K562 (cell line): ENCODE results near the gene ZFPM1. TPM values are rescaled to one million over a fixed set of nuclear protein-coding genes. Genes with fewer than 3 reads are reported as not detected.

Experiments
- ADNP ChIP-seq: fragments of 200-800 bp; sonication (Bioruptor generic); IDR thresholded peaks from 2 replicates; pipeline ENCODE4 v1.6.1; 2016; ENCODE audit warnings: missing genetic modification characterization, missing compliant biosample characterization
- CTBP1 ChIP-seq: fragments of 450-650 bp; IDR thresholded peaks from 2 replicates; pipeline ENCODE4 v1.6.1; 2016; ENCODE audit warnings: borderline replicate concordance
- EP400 ChIP-seq: fragments of 450-650 bp; IDR thresholded peaks from 2 replicates; pipeline ENCODE4 v1.6.1; 2017; ENCODE audit warnings: antibody characterized with exemption, mild to moderate bottlenecking, moderate library complexity
- NR1H2 ChIP-seq: sonication (generic); formaldehyde crosslinking; IDR thresholded peaks from 2 replicates; pipeline ENCODE4 v1.4.0; 2020; ENCODE audit warnings: mild to moderate bottlenecking, missing genetic modification reagents
- NR2C1 ChIP-seq, 2 experiments: fragments of 450-650 bp; IDR thresholded peaks; 2 replicates each; pipeline ENCODE4 v1.6.1; 2017; ENCODE audit warnings: mild to moderate bottlenecking in 2 of 2, antibody characterized with exemption in 1 of 2, inconsistent platforms in 1 of 2, missing compliant biosample characterization in 1 of 2, missing genetic modification characterization in 1 of 2
- PURB ChIP-seq: sonication (generic); formaldehyde crosslinking; IDR thresholded peaks from 2 replicates; pipeline ENCODE4 v1.9.0; 2021; ENCODE audit warnings: low read depth, mild to moderate bottlenecking, missing genetic modification reagents
- PYGO2 ChIP-seq: fragments of 450-650 bp; IDR thresholded peaks from 2 replicates; pipeline ENCODE4 v1.6.1; 2016; ENCODE audit warnings: mild to moderate bottlenecking, missing genetic modification characterization, moderate library complexity, missing compliant biosample characterization
- RBBP5 ChIP-seq: fragments of 200-600 bp; sonication (generic); IDR thresholded peaks from 2 replicates; pipeline ENCODE4 v1.6.1; 2012; ENCODE audit warnings: borderline replicate concordance, mild to moderate bottlenecking, low read length, control low read depth, inconsistent platforms; ENCODE audit not compliant: insufficient read depth, poor library complexity, severe bottlenecking
- RBM14 ChIP-seq: fragments of 200-400 bp; formaldehyde crosslinking; IDR thresholded peaks from 2 replicates; pipeline ENCODE4 v1.6.1; 2018; ENCODE audit warnings: low read depth, mild to moderate bottlenecking, low read length, moderate library complexity, borderline replicate concordance; ENCODE audit not compliant: insufficient read depth
- SP1 ChIP-seq: sonication (generic); formaldehyde crosslinking; IDR thresholded peaks from 2 replicates; pipeline ENCODE4 v1.8.1; 2022; ENCODE audit warnings: mild to moderate bottlenecking, missing genetic modification reagents
- XRCC4 ChIP-seq: IDR thresholded peaks from one replicate; pipeline ENCODE4 v1.6.1; 2011; ENCODE audit not compliant: insufficient read depth, insufficient read length; ENCODE audit errors: extremely low read depth
- ZFP36 ChIP-seq: fragments of 150-350 bp; IDR thresholded peaks from 2 replicates; pipeline ENCODE4 v1.6.1; 2018; ENCODE audit warnings: low read length, low read depth; ENCODE audit not compliant: partially characterized antibody
- ZNF12 ChIP-seq: sonication (generic); formaldehyde crosslinking; IDR thresholded peaks from 2 replicates; pipeline ENCODE4 v1.4.0; 2020; ENCODE audit warnings: mild to moderate bottlenecking, missing genetic modification reagents
- ZNF143 ChIP-seq: sonication (generic); formaldehyde crosslinking; IDR thresholded peaks from 2 replicates; pipeline ENCODE4 v1.9.0; 2022; ENCODE audit warnings: mild to moderate bottlenecking, missing genetic modification reagents
- ZNF764 ChIP-seq: fragments of 250-450 bp; sonication (Bioruptor Pico); IDR thresholded peaks from 2 replicates; pipeline ENCODE4 v1.4.0; 2020; ENCODE audit warnings: low read depth, mild to moderate bottlenecking, moderate library complexity
- polyA plus RNA-seq, 8 experiments: library from polyadenylated mRNA; depleted of rRNA in 4 of 8; stranded (reverse) in 5 of 8; unstranded in 3 of 8; fragments of >200 nt; fragmentation: Nextera tagmentation in 2 of 8; fragmentation: Illumina TruSeq in 1 of 8; extraction: Ambion mirVana in 2 of 8; extraction: Trizol in 1 of 8; gene quantifications; 2 replicates each; pipeline versions ENCODE4 v1.2.1 to v1.2.3, GENCODE V29; 2011 to 2014; ENCODE audit warnings: inconsistent platforms in 1 of 8, missing spikeins in 1 of 8
- total RNA-seq, 7 experiments: library from RNA; depleted of rRNA in 6 of 7; stranded (reverse); fragments of >200 nt in 6 of 7; fragmentation: Illumina TruSeq in 2 of 7; extraction: Trizol in 2 of 7; gene quantifications; 2 replicates each; pipeline versions ENCODE4 v1.2.1 to v1.2.3, GENCODE V29; 2011 to 2021; ENCODE audit warnings: low replicate concordance in 1 of 7
- TF ChIP-seq, protein P1 (sequence below): sonication (generic); formaldehyde crosslinking; IDR thresholded peaks from 2 replicates; pipeline ENCODE4 v1.8.0; 2022; ENCODE audit warnings: mild to moderate bottlenecking, missing genetic modification reagents, borderline replicate concordance
- TF ChIP-seq, protein P2 (sequence below): fragments of 250-450 bp; sonication (Bioruptor Pico); IDR thresholded peaks from 2 replicates; pipeline ENCODE4 v1.4.0; 2020
- TF ChIP-seq, protein P3 (sequence below): sonication (generic); formaldehyde crosslinking; IDR thresholded peaks from 2 replicates; pipeline ENCODE4 v1.8.1; 2022; ENCODE audit warnings: missing genetic modification reagents

Gene ZFPM1
- total and polyA plus RNA-seq, 9 of the 15 experiments (the other 6 are each of a cell fraction or from before 2014, with no cell fraction given), result 0.03 to 35.9 (median 1.4) TPM

DNA sequence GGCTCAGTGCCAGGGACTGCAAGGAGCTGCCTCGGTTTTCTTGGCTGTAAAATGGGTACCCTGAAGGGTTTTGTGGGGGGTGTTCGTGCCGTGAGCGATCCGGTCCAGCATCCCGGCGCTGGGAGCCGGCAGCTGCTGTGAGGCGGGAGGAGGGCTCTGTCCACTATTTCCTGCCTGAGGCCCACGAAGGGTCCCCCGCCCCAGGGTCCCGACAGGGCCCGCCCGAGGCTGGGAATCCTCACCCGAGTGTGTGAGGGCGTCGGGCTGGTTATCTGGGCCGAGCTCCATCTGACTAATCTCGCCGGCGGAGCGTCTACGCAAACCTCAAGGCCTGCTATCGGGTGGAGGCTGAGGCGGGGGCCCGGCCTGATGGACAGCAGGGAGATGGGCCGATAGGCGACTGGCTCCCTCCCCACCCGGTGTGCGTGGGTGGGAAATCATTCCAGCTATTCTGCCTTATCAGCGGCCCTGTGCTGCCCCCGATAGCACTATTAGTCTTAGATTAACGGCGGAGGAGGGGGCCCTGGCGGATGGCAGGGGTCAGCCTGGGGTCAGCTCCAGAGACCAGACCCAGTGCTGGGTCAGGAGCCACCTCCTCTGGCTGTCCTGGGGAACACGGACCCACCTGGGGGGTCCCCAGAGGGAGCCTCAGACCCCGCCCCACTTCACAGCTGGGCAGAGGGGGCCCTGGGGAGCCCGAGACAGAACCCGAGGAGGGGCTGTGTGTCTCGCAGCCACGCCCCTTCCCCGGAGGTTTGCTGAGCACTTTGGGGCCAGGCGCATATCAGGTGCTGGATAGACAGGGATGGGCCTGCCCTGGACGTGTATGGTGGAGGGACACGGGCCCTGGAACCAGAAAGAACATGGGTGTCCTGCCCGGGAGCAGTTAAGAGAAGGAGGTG is 44.7 kb downstream of the ZFPM1 start (continued):
- TF ChIP-seq, protein P1, sequence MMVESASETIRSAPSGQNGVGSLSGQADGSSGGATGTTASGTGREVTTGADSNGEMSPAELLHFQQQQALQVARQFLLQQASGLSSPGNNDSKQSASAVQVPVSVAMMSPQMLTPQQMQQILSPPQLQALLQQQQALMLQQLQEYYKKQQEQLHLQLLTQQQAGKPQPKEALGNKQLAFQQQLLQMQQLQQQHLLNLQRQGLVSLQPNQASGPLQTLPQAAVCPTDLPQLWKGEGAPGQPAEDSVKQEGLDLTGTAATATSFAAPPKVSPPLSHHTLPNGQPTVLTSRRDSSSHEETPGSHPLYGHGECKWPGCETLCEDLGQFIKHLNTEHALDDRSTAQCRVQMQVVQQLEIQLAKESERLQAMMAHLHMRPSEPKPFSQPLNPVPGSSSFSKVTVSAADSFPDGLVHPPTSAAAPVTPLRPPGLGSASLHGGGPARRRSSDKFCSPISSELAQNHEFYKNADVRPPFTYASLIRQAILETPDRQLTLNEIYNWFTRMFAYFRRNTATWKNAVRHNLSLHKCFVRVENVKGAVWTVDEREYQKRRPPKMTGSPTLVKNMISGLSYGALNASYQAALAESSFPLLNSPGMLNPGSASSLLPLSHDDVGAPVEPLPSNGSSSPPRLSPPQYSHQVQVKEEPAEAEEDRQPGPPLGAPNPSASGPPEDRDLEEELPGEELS (CRISPR knock-in tag), result no peak
- TF ChIP-seq EP400, result no peak
- TF ChIP-seq, protein P2, sequence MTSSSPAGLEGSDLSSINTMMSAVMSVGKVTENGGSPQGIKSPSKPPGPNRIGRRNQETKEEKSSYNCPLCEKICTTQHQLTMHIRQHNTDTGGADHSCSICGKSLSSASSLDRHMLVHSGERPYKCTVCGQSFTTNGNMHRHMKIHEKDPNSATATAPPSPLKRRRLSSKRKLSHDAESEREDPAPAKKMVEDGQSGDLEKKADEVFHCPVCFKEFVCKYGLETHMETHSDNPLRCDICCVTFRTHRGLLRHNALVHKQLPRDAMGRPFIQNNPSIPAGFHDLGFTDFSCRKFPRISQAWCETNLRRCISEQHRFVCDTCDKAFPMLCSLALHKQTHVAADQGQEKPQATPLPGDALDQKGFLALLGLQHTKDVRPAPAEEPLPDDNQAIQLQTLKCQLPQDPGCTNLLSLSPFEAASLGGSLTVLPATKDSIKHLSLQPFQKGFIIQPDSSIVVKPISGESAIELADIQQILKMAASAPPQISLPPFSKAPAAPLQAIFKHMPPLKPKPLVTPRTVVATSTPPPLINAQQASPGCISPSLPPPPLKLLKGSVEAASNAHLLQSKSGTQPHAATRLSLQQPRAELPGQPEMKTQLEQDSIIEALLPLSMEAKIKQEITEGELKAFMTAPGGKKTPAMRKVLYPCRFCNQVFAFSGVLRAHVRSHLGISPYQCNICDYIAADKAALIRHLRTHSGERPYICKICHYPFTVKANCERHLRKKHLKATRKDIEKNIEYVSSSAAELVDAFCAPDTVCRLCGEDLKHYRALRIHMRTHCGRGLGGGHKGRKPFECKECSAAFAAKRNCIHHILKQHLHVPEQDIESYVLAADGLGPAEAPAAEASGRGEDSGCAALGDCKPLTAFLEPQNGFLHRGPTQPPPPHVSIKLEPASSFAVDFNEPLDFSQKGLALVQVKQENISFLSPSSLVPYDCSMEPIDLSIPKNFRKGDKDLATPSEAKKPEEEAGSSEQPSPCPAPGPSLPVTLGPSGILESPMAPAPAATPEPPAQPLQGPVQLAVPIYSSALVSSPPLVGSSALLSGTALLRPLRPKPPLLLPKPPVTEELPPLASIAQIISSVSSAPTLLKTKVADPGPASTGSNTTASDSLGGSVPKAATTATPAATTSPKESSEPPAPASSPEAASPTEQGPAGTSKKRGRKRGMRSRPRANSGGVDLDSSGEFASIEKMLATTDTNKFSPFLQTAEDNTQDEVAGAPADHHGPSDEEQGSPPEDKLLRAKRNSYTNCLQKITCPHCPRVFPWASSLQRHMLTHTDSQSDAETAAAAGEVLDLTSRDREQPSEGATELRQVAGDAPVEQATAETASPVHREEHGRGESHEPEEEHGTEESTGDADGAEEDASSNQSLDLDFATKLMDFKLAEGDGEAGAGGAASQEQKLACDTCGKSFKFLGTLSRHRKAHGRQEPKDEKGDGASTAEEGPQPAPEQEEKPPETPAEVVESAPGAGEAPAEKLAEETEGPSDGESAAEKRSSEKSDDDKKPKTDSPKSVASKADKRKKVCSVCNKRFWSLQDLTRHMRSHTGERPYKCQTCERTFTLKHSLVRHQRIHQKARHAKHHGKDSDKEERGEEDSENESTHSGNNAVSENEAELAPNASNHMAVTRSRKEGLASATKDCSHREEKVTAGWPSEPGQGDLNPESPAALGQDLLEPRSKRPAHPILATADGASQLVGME (CRISPR knock-in tag), result no peak
- no peak for TF ChIP-seq PURB (CRISPR knock-in tag)
- peak; percentile 69 for TF ChIP-seq NR2C1 (IDR thresholded peaks at IDR 0.05)
- peak; percentile 87 for TF ChIP-seq NR2C1 (tag; IDR thresholded peaks at IDR 0.05)
- TF ChIP-seq NR1H2 (CRISPR knock-in tag), result no peak
- no peak for TF ChIP-seq ZNF143 (CRISPR knock-in tag)
- TF ChIP-seq RBM14, result no peak
- TF ChIP-seq ZNF764 (CRISPR knock-in tag), result no peak
- TF ChIP-seq PYGO2 (tag), result peak; percentile 56; the same call in 1 of the 2 replicates
- no peak for TF ChIP-seq RBBP5
- TF ChIP-seq XRCC4, result no peak
- no peak for TF ChIP-seq ZNF12 (CRISPR knock-in tag)
- TF ChIP-seq, protein P3, sequence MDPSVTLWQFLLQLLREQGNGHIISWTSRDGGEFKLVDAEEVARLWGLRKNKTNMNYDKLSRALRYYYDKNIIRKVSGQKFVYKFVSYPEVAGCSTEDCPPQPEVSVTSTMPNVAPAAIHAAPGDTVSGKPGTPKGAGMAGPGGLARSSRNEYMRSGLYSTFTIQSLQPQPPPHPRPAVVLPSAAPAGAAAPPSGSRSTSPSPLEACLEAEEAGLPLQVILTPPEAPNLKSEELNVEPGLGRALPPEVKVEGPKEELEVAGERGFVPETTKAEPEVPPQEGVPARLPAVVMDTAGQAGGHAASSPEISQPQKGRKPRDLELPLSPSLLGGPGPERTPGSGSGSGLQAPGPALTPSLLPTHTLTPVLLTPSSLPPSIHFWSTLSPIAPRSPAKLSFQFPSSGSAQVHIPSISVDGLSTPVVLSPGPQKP (CRISPR knock-in tag), result no peak
- peak; percentile 19 for TF ChIP-seq ZFP36
- peak; percentile 97 for TF ChIP-seq ADNP
- TF ChIP-seq CTBP1, result peak; percentile 98
- peak; percentile 81 for TF ChIP-seq SP1
